B cell (primary cell): ENCODE measurements around the gene GPR108.

Experiments used
- CTCF ChIP-seq: fragments of 200-600 bp; IDR thresholded peaks from one replicate; pipeline ENCODE4 v1.8.0; 2022; ENCODE audit warnings: antibody characterized with exemption, mild to moderate bottlenecking
- EZH2 ChIP-seq: IDR thresholded peaks from 2 replicates; pipeline ENCODE4 v1.6.1; 2012; ENCODE audit warnings: borderline replicate concordance, low read depth, mild to moderate bottlenecking, moderate library complexity, low read length; ENCODE audit not compliant: insufficient read depth, poor library complexity, severe bottlenecking

- no peak for TF ChIP-seq CTCF
- TF ChIP-seq EZH2, result no peak
Measured at GRCh38 chr19:6754136-6754535, 16.8 kb upstream of the GPR108 start.
